Activated CD4-positive, alpha-beta T cell treated with anti-CD3 and anti-CD28 coated beads, Interleukin-2, Interleukin-6, amounts not matched to agents 100 ng/mL and 50 ng/mL, durations not matched to agents 16 hours and 8 hours (primary cell): Measurements from ENCODE around the gene RIPK3.

Experiments used
- DNase-seq: peaks from one replicate; pipeline ENCODE4 v3.0.0-alpha.2; 2020

RIPK3 gene

GRCh38 chr14:24300326-24300980, 39.3 kb downstream of the RIPK3 start:
- DNase-seq = no peak

- DNase-seq = peak; percentile 95
These were observed 40.3 kb downstream of the RIPK3 start, which contains the start of the genes DHRS1 and NOP9 for GRCh38 chr14:24299255-24300191. TSS of gene DHRS1 (minus strand) at chr14:24299780. CDS start at chr14:24299106, 674 bp downstream. TSS of gene NOP9 (plus strand) at chr14:24299850. CDS start at chr14:24299955, 105 bp downstream.

- DNase-seq = no peak
These were observed 40.9 kb downstream of the RIPK3 start for GRCh38 chr14:24298892-24299254.

- peak; percentile 22 for DNase-seq
These were observed 42.4 kb downstream of the RIPK3 start for GRCh38 chr14:24297190-24297964.

GRCh38 chr14:24296341-24297157, 43.2 kb downstream of the RIPK3 start:
- DNase-seq = peak; percentile 87

GRCh38 chr14:24293525-24293924, 46.3 kb downstream of the RIPK3 start:
- no peak for DNase-seq

- no peak for DNase-seq
These were observed 47.5 kb downstream of the RIPK3 start for GRCh38 chr14:24292118-24292807.

- DNase-seq = no peak
These were observed 48.2 kb downstream of the RIPK3 start for GRCh38 chr14:24291446-24292117.

- no peak for DNase-seq
These were observed 49.0 kb downstream of the RIPK3 start for GRCh38 chr14:24290746-24291145.

GRCh38 chr14:24289649-24290280, 50.0 kb downstream of the RIPK3 start:
- DNase-seq = peak; percentile 84

GRCh38 chr14:24286996-24287395, 52.8 kb downstream of the RIPK3 start:
- DNase-seq = no peak
